GM12878 (cell line): ENCODE results near the gene RAB26. TPM values are rescaled to one million over a fixed set of nuclear protein-coding genes. Genes with fewer than 3 reads are reported as not detected.

Experiments used
- BCL11A ChIP-seq: IDR thresholded peaks from 2 replicates; pipeline ENCODE4 v1.6.1; 2011; ENCODE audit warnings: low read depth, low read length
- BHLHE40 ChIP-seq, 2 experiments: fragments of 450-650 bp in 1 of 2; IDR thresholded peaks; 2 replicates each; pipeline ENCODE4 v1.6.1; 2011 to 2017; ENCODE audit warnings: low read depth in 2 of 2, borderline replicate concordance in 1 of 2, improper control_type of control experiment in 1 of 2, low read length in 1 of 2, mild to moderate bottlenecking in 1 of 2
- EED ChIP-seq: sonication (generic); IDR thresholded peaks from 2 replicates; pipeline ENCODE4 v1.6.1; 2016; ENCODE audit warnings: antibody characterized with exemption, low read depth
- HDGF ChIP-seq: fragments of 450-650 bp; IDR thresholded peaks from 2 replicates; pipeline ENCODE4 v1.6.1; 2016; ENCODE audit warnings: antibody characterized with exemption
- JUNB ChIP-seq: IDR thresholded peaks from 2 replicates; pipeline ENCODE4 v1.6.1; 2016; ENCODE audit warnings: antibody characterized with exemption, mild to moderate bottlenecking
- NFYA ChIP-seq: IDR thresholded peaks from 2 replicates; pipeline ENCODE4 v1.6.1; 2011; ENCODE audit warnings: low read depth, mild to moderate bottlenecking, low read length, improper control_type of control experiment, borderline replicate concordance
- RAD51 ChIP-seq: fragments of 450-650 bp; IDR thresholded peaks from 2 replicates; pipeline ENCODE4 v1.6.1; 2016; ENCODE audit warnings: moderate library complexity, mild to moderate bottlenecking, inconsistent platforms
- SPI1 ChIP-seq: IDR thresholded peaks from 2 replicates; pipeline ENCODE4 v1.6.1; 2011; ENCODE audit warnings: low read depth, mild to moderate bottlenecking, low read length, moderate library complexity, borderline replicate concordance; ENCODE audit not compliant: insufficient read depth
- TCF3 ChIP-seq: IDR thresholded peaks from 2 replicates; pipeline ENCODE4 v1.6.1; 2012; ENCODE audit warnings: low read depth, mild to moderate bottlenecking, low read length, borderline replicate concordance; ENCODE audit not compliant: insufficient read depth
- ZSCAN29 ChIP-seq: fragments of 450-650 bp; IDR thresholded peaks from 2 replicates; pipeline ENCODE4 v1.6.1; 2017; ENCODE audit warnings: mild to moderate bottlenecking, moderate library complexity
- polyA plus RNA-seq, 11 experiments: library from polyadenylated mRNA; depleted of rRNA in 4 of 11; unstranded in 6 of 11; stranded (reverse) in 5 of 11; fragments of >200 nt; fragmentation: Nextera tagmentation in 4 of 11; fragmentation: Illumina TruSeq in 1 of 11; extraction: Ambion mirVana in 4 of 11; extraction: Trizol in 1 of 11; gene quantifications; 1 replicate in 1 of 11; 2 replicates in 10 of 11; pipeline versions ENCODE4 v1.2.1 to v1.2.3, GENCODE V29; 2011 to 2016; ENCODE audit warnings: inconsistent platforms in 2 of 11, missing spikeins in 2 of 11, low read depth in 1 of 11
- total RNA-seq, 4 experiments: library from RNA; depleted of rRNA in 3 of 4; stranded (reverse); fragments of >200 nt in 3 of 4; fragmentation: Illumina TruSeq in 1 of 4; extraction: Trizol in 1 of 4; gene quantifications; 2 replicates each; pipeline versions ENCODE4 v1.2.1 to v1.2.3, GENCODE V29; 2013 to 2021
- TF ChIP-seq, protein P1 (sequence below): fragments of 450-650 bp; IDR thresholded peaks from 2 replicates; pipeline ENCODE4 v1.6.1; 2016; ENCODE audit warnings: mild to moderate bottlenecking
- TF ChIP-seq, protein P2 (sequence below): fragments of 450-650 bp; IDR thresholded peaks from 2 replicates; pipeline ENCODE4 v1.6.1; 2016; ENCODE audit warnings: mild to moderate bottlenecking

Gene RAB26
- total and polyA plus RNA-seq, 10 of the 15 experiments (the other 5 are each of a cell fraction or from before 2014, with no cell fraction given), result 0.13 to 4.5 (median 0.33) TPM; not detected in 1

DNA sequence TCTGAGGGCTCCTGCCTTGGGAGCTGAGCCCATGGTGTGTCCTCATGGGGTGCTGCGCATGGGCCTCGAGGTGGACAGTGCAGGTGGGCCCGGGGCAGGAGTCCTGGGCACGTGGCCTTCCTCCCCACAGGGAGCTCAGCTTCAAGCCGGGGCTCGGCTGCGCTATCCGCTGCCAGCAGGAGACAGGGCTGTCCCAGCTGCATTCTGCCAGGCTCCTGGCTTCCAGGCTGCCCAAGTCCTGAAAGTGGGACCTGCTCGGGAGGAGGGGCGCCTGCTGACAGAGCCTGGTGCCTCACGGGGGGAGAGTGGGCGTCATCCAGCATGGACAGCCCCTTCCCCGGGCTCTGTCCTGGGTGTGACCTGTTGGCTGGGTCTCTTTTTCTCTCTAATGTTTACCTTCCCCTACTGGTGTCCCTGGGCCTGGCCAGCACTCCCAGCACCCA, 14.3 kb downstream of the RAB26 start (continued):
- TF ChIP-seq, protein P1, sequence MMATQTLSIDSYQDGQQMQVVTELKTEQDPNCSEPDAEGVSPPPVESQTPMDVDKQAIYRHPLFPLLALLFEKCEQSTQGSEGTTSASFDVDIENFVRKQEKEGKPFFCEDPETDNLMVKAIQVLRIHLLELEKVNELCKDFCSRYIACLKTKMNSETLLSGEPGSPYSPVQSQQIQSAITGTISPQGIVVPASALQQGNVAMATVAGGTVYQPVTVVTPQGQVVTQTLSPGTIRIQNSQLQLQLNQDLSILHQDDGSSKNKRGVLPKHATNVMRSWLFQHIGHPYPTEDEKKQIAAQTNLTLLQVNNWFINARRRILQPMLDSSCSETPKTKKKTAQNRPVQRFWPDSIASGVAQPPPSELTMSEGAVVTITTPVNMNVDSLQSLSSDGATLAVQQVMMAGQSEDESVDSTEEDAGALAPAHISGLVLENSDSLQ, result no peak
- TF ChIP-seq RAD51 (no peak), ZSCAN29 (no peak), BCL11A (no peak), HDGF (no peak), EED (no peak), JUNB (no peak), BHLHE40 (IDR thresholded peaks at IDR 0.05; ENCODE audit: borderline replicate concordance in 1 of 2, low read depth in 2 of 2, low read length in 1 of 2) (no peak), TCF3 (no peak), NFYA (no peak), SPI1 (no peak)
- TF ChIP-seq, protein P2, sequence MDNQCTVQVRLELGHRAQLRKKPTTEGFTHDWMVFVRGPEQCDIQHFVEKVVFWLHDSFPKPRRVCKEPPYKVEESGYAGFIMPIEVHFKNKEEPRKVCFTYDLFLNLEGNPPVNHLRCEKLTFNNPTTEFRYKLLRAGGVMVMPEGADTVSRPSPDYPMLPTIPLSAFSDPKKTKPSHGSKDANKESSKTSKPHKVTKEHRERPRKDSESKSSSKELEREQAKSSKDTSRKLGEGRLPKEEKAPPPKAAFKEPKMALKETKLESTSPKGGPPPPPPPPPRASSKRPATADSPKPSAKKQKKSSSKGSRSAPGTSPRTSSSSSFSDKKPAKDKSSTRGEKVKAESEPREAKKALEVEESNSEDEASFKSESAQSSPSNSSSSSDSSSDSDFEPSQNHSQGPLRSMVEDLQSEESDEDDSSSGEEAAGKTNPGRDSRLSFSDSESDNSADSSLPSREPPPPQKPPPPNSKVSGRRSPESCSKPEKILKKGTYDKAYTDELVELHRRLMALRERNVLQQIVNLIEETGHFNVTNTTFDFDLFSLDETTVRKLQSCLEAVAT, result no peak
